ENCODE results near the gene CDV3.

Gene CDV3

GRCh38 chr3:133570139-133570936 is 3.1 kb upstream of the CDV3 start:
- DNase-seq: no peak

GRCh38 chr3:133570937-133571320 is 2.6 kb upstream of the CDV3 start:
- DNase-seq: no peak

DNA sequence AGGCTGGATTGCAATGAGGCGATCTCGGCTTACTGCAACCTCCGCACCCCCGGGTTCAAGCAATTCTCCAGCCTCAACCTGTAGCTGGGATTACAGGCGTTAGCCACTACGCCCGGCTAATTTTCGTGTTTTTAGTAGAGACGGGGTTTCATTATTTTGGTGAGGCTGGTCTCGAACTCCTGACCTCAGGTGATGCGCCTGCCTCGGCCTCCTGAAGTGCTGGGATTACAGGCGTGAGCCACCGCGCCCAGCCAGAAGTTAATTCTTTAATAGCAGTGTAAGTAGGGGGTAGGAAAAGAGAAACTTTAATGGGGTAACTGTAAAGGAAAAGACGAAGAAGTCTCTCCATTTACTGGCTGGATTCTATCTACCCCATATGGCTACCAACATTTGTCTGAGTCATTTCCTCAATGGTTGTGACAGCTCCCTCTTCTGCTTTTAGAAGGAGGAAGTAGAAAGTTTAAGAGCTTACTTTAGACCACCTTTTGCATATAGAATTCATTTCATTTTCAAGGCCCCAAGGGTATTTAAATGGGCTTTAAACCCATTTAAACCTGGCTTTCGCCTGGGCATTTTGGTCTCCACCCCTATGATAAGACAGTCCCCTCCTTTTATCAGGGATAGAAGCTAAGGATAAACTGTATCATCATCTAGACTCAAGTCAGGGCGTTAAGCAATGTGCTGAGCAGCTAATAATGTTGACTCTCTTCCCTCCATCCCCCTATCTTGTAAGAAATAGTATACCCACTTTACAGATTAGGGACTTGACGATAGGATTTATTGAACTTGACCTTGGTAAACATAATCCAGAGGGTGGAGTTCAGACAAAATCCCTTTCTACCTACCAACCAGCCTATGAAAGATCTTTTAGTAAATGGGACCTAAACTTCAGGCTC is 1.1 kb upstream of the CDV3 start:
- DNase-seq: no peak

DNA sequence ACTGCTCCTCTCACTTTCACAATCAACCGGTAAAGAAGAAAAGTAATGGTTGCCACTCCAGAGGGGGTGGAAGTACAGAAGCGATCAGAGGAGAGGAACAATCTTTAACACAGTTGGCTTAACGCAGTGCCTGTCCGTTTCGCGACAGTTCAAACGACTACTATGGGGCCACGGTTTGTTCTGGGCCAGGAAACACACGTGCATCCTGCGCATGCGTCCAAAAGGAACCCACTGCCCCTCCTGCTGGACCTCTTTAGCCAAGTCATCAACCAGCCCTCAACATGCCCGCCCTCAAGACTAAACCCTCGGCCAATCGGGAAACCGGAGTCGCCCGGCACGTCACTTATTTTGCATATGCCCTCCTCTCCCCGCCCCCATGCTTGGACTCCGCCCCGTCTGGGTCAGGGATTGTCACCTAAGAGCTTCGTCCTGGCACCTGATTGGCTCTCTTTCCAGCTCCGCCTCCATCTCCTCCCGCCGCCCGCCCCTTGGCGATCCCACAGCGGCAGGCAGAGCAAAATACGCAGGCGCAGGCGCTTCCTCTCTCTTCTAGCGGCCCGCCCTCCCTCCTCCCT is 345 bp upstream of the CDV3 start:
- no peak for DNase-seq

DNA sequence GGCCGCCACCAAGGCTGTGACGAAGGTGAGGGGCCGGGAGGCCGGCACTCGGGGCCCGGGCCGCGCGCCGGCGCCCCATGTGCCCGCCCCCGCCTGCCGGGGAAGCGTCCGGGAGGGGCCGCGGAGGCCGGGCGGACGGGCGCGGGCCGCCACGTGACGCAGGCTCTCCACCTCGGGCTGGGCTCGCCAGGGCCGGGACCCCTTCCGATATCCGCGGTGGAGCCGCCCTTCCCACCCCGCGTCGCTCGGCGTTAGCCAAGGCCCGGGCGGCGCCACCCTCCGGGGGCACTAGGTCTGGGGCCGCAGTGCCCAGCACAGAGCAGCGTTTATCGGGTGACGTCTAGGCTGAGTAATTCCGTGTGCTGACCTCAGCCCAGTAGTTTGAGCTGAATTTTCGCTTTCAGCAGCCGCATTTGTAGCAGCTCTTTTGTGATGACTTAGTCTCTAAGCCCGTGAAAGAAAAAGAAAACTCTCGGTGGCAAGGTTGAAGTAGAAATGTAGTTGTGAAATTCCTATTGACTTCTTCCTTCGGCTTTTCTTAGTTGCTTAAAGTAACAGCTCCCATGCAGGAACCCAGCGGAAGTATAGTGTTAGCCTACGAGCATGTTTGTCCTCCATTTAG is 885 bp downstream of the CDV3 start:
- DNase-seq: no peak

- DNase-seq: no peak
Measured at GRCh38 chr3:133575086-133575485, 1.6 kb downstream of the CDV3 start.

DNA sequence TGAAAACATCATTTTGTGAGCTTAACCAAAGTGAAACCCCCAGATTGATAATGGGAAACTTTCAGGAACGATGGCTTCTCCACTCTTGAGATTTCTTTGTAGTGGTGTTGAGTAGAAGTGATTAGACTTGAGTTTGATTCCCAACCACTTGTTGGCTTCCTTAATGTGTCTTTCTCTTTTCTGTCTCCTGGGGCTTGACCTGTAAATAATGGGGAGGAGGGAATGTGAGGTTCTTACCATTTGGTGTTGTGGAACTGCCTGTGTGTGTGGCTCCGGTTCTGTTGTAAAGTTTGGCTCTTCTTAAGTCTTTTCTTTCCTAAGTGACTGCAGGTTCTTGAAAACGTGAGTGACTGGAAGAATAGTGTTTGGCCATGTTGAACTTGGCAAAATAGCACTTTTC is 2.7 kb downstream of the CDV3 start:
- no peak for DNase-seq

DNA sequence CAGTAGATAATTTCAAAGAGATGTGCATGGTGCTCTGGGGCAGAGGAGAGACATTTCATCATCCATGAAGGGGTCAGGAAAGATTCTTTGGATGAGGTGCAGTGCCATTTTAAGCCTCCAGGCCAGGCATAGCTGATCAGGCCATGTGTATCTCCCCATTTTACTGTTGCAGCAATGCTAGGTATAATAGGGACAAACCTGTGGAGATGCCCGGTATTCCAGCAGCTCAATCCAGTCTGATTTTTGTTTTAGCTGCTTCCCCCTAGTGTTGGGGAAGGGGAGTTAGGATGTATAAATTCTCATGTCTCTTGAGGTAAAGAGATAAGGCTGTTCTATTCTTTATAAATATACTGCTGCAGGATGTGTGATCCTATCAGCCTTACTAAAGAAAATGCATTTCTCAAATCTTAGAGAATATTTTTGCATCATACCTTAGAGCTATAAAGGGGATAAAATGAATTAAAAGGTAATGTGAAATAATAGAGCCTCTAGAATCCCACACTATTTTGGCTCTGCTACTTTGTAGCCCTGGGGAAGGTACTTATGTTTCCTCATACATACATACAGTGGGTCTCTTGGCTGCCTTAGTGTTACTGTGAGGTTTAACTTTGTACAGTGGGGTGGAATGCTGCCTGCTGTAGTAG is 5.2 kb downstream of the CDV3 start:
- DNase-seq: no peak

- DNase-seq: no peak
Measured at GRCh38 chr3:133583396-133583795, 9.9 kb downstream of the CDV3 start.

- DNase-seq: no peak
Measured at GRCh38 chr3:133588035-133588434, 14.5 kb downstream of the CDV3 start.

DNA sequence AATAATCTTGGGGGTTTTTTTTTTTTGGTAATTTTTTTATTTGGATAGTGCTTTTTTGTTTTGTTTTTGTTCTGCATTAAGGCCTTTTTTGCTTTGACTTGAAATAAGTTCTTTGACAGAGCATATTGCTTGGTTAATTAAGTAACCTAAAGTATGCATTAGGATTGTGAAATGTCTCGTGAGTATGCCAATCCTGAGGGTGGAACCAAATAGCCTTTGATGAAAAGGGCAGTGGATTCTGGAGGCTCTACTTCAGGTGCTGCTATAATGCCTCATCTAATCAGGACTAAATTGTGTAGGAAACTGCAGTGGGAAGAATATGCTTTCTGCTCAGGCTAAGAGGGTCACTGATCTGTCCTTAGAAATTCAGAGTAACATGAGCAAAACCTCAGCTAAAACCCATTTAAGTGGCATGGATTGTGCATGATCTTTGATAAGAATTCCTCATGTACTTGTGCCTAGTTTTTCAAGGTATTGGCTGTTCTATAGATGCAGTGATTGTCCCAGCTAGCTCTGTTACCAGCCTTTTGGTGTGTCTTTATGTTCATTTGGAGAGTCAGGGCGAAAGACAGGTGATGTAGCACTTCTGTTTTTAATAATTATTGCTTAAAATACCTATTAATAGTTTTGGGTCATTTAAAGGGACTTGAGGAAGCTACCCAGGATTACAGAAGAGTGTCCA is 15.4 kb downstream of the CDV3 start:
- no peak for DNase-seq

GRCh38 chr3:133589503-133589902 is 16.0 kb downstream of the CDV3 start:
- peak in 1 of 6 experiments; percentile 1 for DNase-seq

DNA sequence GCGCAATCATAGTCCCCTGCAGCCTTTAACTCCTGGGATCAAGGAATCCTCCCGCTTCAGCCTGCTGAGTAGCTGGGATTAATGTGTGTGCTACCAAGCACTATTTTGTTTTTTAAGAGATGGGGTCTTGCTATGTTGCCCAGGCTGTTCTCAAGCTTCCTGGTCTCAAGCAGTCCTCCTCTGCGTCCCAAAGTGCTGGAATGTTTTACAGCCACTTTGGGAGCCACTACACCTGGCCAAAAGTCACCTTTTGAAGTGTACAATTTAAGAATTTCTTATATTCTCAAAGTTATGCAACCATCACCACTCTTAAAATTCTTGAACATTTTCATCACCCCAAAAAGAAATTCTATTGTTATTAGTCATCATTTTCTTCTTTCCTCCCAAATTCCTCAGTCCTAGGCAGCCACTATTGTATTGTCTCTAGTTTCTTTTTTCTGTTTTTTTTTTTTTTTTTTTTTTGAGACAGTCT is 17.8 kb downstream of the CDV3 start:
- no peak for DNase-seq

GRCh38 chr3:133592843-133593242 is 19.4 kb downstream of the CDV3 start:
- no peak for DNase-seq

DNA sequence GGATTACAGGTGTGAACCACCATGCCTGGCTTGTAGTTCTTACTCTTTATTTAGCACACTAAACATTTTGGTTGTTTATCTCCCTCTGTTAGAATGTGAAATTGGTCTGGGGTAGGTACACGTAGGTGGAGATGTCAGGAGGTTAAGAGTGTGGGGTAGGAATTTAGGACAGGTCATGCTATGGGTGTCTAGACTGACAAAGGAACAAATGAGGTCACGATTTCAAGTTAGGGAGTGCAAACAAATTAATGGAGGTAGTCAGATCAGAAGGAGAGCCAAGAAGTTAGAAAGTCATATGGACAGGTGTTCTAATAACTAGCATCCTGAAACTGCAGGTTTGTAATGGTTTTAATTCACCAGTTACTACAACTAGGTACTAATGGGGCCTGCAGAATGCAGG is 19.8 kb downstream of the CDV3 start:
- no peak for DNase-seq

- no peak for DNase-seq
Measured at GRCh38 chr3:133595341-133595740, 21.9 kb downstream of the CDV3 start.

DNA sequence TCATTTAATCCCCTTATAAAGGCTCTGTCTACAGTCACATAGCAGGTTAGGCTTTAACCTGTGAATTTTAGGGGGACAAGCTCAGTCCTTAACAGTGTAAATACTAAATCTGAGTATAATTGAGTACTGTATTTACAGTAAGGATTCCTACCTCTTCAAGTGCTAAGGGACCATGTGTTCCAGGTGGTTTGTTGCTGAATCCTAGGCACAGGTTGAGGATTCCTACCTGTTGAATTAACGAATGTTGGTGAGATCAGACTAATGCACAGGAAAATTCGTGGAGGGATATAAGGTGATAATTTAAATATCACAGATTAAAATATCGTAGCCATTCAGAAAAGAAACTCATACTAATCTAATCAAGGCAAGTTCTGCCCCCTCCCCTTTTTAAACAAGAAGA is 24.9 kb downstream of the CDV3 start:
- DNase-seq: no peak

- DNase-seq: no peak
Measured at GRCh38 chr3:133599280-133599679, 25.8 kb downstream of the CDV3 start.

DNA sequence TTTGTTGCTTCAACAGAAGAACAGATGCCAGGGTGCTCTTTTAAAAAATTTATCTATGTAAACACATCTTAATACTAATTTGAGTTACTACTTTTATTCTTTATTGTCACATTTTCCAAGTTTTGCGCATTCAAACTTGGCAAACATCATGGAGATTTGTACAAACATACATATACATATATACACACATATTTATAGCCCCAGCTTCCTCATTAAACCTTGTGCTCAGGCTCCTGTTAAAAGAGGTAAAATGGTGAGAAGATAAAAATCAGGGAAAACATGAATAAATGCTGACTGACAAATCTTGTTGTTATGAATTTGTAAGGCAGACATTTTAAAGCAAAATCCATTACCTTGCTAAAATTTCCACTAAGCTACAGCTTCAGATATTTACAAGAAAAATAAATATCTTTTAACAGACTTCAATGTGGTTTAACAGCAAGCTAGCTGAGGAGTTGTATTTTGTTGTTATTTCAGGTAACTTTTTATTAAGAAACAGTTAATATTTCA is 27.1 kb downstream of the CDV3 start:
- DNase-seq: no peak

DNA sequence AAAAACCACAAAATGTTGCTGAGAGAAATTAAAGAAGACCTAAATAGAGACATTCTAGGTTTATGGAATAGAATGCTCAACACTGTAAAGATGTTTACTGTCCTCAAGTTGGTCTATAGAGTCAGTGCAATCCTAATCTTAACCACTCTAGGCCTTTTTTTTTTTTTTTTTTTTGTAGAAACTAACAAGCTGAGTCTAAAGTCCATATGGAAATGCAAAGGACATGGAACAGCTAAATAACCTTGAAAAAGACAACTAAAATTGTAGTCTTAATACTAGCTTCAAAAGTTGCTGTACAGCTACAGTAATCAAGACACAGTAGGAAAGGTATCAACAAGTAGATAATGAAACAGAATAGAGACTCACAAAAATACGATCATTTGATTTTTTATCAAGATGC is 32.9 kb downstream of the CDV3 start:
- no peak for DNase-seq

DNA sequence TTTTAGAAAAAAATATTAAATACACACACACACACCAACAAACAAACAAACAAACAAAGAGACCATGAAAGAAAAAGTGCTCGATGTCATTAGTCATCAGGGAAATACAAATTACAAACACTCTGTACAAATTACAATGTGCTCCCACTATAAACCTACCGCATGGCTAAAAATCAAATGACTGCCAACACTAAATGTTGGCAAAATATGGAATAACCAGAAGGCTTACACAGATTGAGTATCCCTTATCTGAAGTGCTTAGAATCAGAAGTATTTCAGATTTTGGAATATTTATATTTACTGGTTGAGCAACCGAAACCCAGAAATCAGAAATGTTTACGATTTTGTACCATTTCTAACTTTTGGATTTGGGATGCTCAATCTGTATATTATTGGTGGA is 33.4 kb downstream of the CDV3 start:
- DNase-seq: no peak

DNA sequence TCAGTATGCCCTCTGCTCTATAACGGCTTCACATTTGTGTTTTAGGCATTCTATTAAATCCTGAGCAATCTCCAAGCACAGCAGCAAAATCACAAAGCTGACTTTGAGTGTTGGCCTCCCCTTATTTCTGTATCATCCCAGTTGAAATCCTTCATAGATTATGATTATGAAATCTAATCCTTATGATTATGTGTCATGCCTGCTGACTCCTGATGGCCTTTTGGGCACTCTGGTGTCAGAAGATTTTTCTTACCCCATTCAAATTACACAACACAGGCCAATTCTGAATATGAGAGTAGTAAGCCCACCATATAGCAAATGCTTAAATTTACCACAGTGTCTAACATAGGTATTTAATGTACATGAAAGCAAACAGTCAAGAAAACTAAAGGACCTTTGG is 34.3 kb downstream of the CDV3 start:
- no peak for DNase-seq

Data from stimulated activated naive CD4-positive, alpha-beta T cell (primary cell).